SK-N-SH (cell line): ENCODE data around the gene TEX9. TPM values are rescaled to one million over a fixed set of nuclear protein-coding genes. Genes with fewer than 3 reads are reported as not detected.
A peak's percentile ranks its signal among the peaks of the same experiment; 100 is the strongest.

Experiments
- CTCF ChIA-PET: fragments of 300-600, 350-600 bp; formaldehyde crosslinking; extraction: SDS; loops from one replicate; lab custom pipeline; 2021; lab: Yijun Ruan, JAX
- POLR2A ChIA-PET: fragments of 350-600 bp; sonication (Branson Sonifier 250); formaldehyde crosslinking; extraction: SDS; loops from one replicate; lab custom pipeline; 2020; ENCODE audit warnings: antibody characterized with exemption, inconsistent platforms; lab: Yijun Ruan, JAX
- DNase-seq: peaks from one replicate; pipeline ENCODE4 v3.0.0; 2012
- H2AFZ ChIP-seq: fragments of 200-600 bp; sonication (generic); 2 replicates; pipeline ENCODE4 v1.8.1; 2016; ENCODE audit warnings: antibody characterized with exemption, mild to moderate bottlenecking, low read depth
- H3F3A ChIP-seq: fragments of 200-600 bp; sonication (generic); replicated peaks from 2 replicates; pipeline ENCODE3; 2016; ENCODE audit warnings: antibody characterized with exemption, mild to moderate bottlenecking; ENCODE audit not compliant: insufficient read depth
- H3K27ac ChIP-seq, 2 experiments: fragments of 200-500 bp in 1 of 2; fragments of 200-600 bp in 1 of 2; sonication (Bioruptor generic) in 1 of 2; sonication (generic), shearing (Covaris generic) in 1 of 2; 2 replicates each; pipeline versions ENCODE4 v1.5.1 to v1.6.1; 2014 to 2016; ENCODE audit warnings: low read depth in 2 of 2, inconsistent platforms in 1 of 2, low read length in 1 of 2, mild to moderate bottlenecking in 1 of 2, mixed read lengths in 1 of 2
- H3K27me3 ChIP-seq: fragments of 200-600 bp; sonication (generic), shearing (Covaris generic); 2 replicates; pipeline ENCODE4 v1.6.1; 2016; ENCODE audit warnings: mixed run types; ENCODE audit not compliant: insufficient read depth
- H3K36me3 ChIP-seq, 2 experiments: fragments of 200-500 bp in 1 of 2; fragments of 200-600 bp in 1 of 2; sonication (Bioruptor generic) in 1 of 2; sonication (generic) in 1 of 2; replicated peaks in 1 of 2; 2 replicates each; pipeline versions ENCODE3 to v1.5.1; 2014 to 2016; ENCODE audit warnings: low read length in 1 of 2, mild to moderate bottlenecking in 1 of 2; ENCODE audit not compliant: insufficient read depth in 2 of 2, control insufficient read depth in 1 of 2
- H3K4me1 ChIP-seq, 2 experiments: fragments of 200-500 bp in 1 of 2; fragments of 200-600 bp in 1 of 2; sonication (Bioruptor generic) in 1 of 2; sonication (generic), shearing (Covaris generic) in 1 of 2; 2 replicates each; pipeline versions ENCODE4 v1.5.1 to v1.6.1; 2014 to 2016; ENCODE audit warnings: low read depth in 1 of 2, low read length in 1 of 2, mixed run types in 1 of 2; ENCODE audit not compliant: insufficient read depth in 2 of 2, control insufficient read depth in 1 of 2
- H3K4me2 ChIP-seq: fragments of 200-600 bp; sonication (generic), shearing (Covaris generic); 2 replicates; pipeline ENCODE4 v1.6.1; 2017; ENCODE audit warnings: mixed run types
- H3K4me3 ChIP-seq, 2 experiments: fragments of 200-500 bp in 1 of 2; fragments of 200-600 bp in 1 of 2; sonication (Bioruptor generic) in 1 of 2; sonication (generic), shearing (Covaris generic) in 1 of 2; 2 replicates each; pipeline versions ENCODE4 v1.5.1 to v1.8.1; 2014 to 2016; ENCODE audit warnings: low read depth in 2 of 2, inconsistent platforms in 1 of 2, low read length in 1 of 2, mild to moderate bottlenecking in 1 of 2, mixed read lengths in 1 of 2, moderate library complexity in 1 of 2
- H3K79me2 ChIP-seq: fragments of 200-600 bp; sonication (generic); 2 replicates; pipeline ENCODE4 v1.8.1; 2017; ENCODE audit warnings: mild to moderate bottlenecking; ENCODE audit not compliant: insufficient read depth
- H3K9ac ChIP-seq: fragments of 200-600 bp; sonication (generic); 2 replicates; pipeline ENCODE4 v1.6.1; 2017; ENCODE audit warnings: mixed run types
- H3K9me2 ChIP-seq: fragments of 200-600 bp; sonication (generic); 2 replicates; pipeline ENCODE4 v1.6.1; 2017; ENCODE audit warnings: mixed run types
- H3K9me3 ChIP-seq: fragments of 200-600 bp; sonication (generic); 2 replicates; pipeline ENCODE4 v1.6.1; 2017; ENCODE audit warnings: mixed run types, mild to moderate bottlenecking, moderate library complexity
- H4K20me1 ChIP-seq: fragments of 200-600 bp; sonication (generic); 2 replicates; pipeline ENCODE4 v1.6.1; 2017; ENCODE audit warnings: mild to moderate bottlenecking, mixed run types; ENCODE audit not compliant: insufficient read depth
- CHD2 ChIP-seq: fragments of 150-350 bp; IDR thresholded peaks from 2 replicates; pipeline ENCODE4 v1.6.1; 2018; ENCODE audit warnings: low read length; ENCODE audit not compliant: partially characterized antibody
- CTCF ChIP-seq: fragments of 200-600 bp; sonication (generic); IDR thresholded peaks from 2 replicates; pipeline ENCODE4 v1.6.1; 2017; ENCODE audit warnings: antibody characterized with exemption, mild to moderate bottlenecking, moderate library complexity
- EP300 ChIP-seq, 2 experiments: IDR thresholded peaks; 2 replicates each; pipeline versions ENCODE4 v1.4.0 to v1.6.1; 2012; ENCODE audit warnings: borderline replicate concordance in 1 of 2, low read depth in 1 of 2, low read length in 1 of 2
- FOSL2 ChIP-seq: IDR thresholded peaks from 2 replicates; pipeline ENCODE4 v1.4.0; 2012; ENCODE audit warnings: low read depth, mild to moderate bottlenecking, moderate library complexity, borderline replicate concordance
- FOXJ3 ChIP-seq: sonication (generic); formaldehyde crosslinking; IDR thresholded peaks from 2 replicates; pipeline ENCODE4 v1.5.1; 2020; ENCODE audit warnings: mild to moderate bottlenecking, missing genetic modification reagents
- GABPA ChIP-seq: IDR thresholded peaks from 2 replicates; pipeline ENCODE4 v1.4.0; 2012; ENCODE audit warnings: low read depth, mild to moderate bottlenecking
- GATA2 ChIP-seq: sonication (generic); formaldehyde crosslinking; IDR thresholded peaks from 2 replicates; pipeline ENCODE4 v1.5.0; 2020; ENCODE audit warnings: mild to moderate bottlenecking, missing genetic modification reagents
- MAX ChIP-seq: IDR thresholded peaks from 2 replicates; pipeline ENCODE4 v1.4.0; 2012; ENCODE audit warnings: low read depth
- MEF2A ChIP-seq: IDR thresholded peaks from 2 replicates; pipeline ENCODE4 v1.4.0; 2012; ENCODE audit warnings: low read depth, borderline replicate concordance
- NRF1 ChIP-seq: IDR thresholded peaks from 2 replicates; pipeline ENCODE4 v1.6.1; 2012; ENCODE audit warnings: low read depth, mild to moderate bottlenecking, low read length
- RCOR1 ChIP-seq: fragments of 150-350 bp; IDR thresholded peaks from 2 replicates; pipeline ENCODE4 v1.6.1; 2017; ENCODE audit warnings: antibody characterized with exemption, low read length
- SIN3A ChIP-seq: IDR thresholded peaks from 2 replicates; pipeline ENCODE4 v1.6.1; 2012; ENCODE audit warnings: low read depth, mild to moderate bottlenecking, low read length, moderate library complexity, borderline replicate concordance
- TAF1 ChIP-seq: IDR thresholded peaks from 2 replicates; pipeline ENCODE4 v1.6.1; 2012; ENCODE audit warnings: low read depth, mild to moderate bottlenecking, low read length, moderate library complexity, borderline replicate concordance
- TEAD4 ChIP-seq: IDR thresholded peaks from 2 replicates; pipeline ENCODE4 v1.4.0; 2012; ENCODE audit warnings: mild to moderate bottlenecking, borderline replicate concordance; ENCODE audit not compliant: insufficient read depth
- USF1 ChIP-seq: IDR thresholded peaks from 2 replicates; pipeline ENCODE4 v1.4.0; 2012; ENCODE audit warnings: low read depth, borderline replicate concordance
- YY1 ChIP-seq: IDR thresholded peaks from 2 replicates; pipeline ENCODE4 v1.4.0; 2012; ENCODE audit warnings: low read depth, mild to moderate bottlenecking
- WGBS: methylation state at CpG from one replicate; pipeline ENCODE4 v1.1.6; 2017; ENCODE audit warnings: low lambda C conversion rate; 5-methylcytosine and 5-hydroxymethylcytosine counted together
- polyA plus RNA-seq, 3 experiments: library from polyadenylated mRNA; depleted of rRNA; stranded (reverse); fragments of >200 nt; gene quantifications; 2 replicates each; pipeline ENCODE4 v1.2.3, GENCODE V29; 2012

Gene TEX9
- polyA plus RNA-seq, 1 of the 3 experiments (the other 2 are of a cell fraction) = 1.9 TPM

- TF ChIP-seq CTCF = no peak
- TF ChIP-seq FOSL2 = no peak
- no peak for TF ChIP-seq USF1
- peak; percentile 43; the same call in 1 of the 2 replicates for TF ChIP-seq TAF1
- no peak for TF ChIP-seq GABPA
- peak; percentile 46; the same call in 1 of the 2 replicates for TF ChIP-seq NRF1
- TF ChIP-seq FOXJ3 = peak; percentile 69; the same call in 1 of the 2 replicates
- no peak for TF ChIP-seq RCOR1
- TF ChIP-seq CHD2 = peak; percentile 66
- no peak for TF ChIP-seq EP300 (IDR thresholded peaks at IDR 0.05; ENCODE audit: borderline replicate concordance in 1 of 2, low read depth in 1 of 2, low read length in 1 of 2)
Observed at GRCh38 chr15:56464893-56465520, 99.8 kb downstream of the TEX9 start, which contains the start of gene MNS1 (continued).

GRCh38 chr15:56467616-56468015, 102.4 kb downstream of the TEX9 start:
- CTCF ChIA-PET = interaction anchor here (4.1 kb wide), 1 partner anchor 24 kb away, joined by 17 read pairs; no protein-coding TSS in a partner anchor
- H3K27ac ChIP-seq = no peak overlapping the region
- no peaks in the 10 kb centered on the region for H3F3A ChIP-seq
- H3K4me3 ChIP-seq = no peak overlapping the region
- no peak overlapping the region for H3K4me2 ChIP-seq
- 44% methylated on average over 3 of the region's 3 CpGs for WGBS
- no peaks in the 10 kb centered on the region for H3K79me2 ChIP-seq
- H3K9me3 ChIP-seq = no peaks in the 10 kb centered on the region
- DNase-seq = no peak
- H3K27me3 ChIP-seq = no peaks in the 10 kb centered on the region
- no peaks in the 10 kb centered on the region for H3K36me3 ChIP-seq
- H3K9me2 ChIP-seq = no peaks in the 10 kb centered on the region
- POLR2A ChIA-PET = no interaction called here
- TF ChIP-seq SIN3A = no peak
- no peak for TF ChIP-seq GATA2 (CRISPR knock-in tag)
- no peak for TF ChIP-seq MEF2A
- TF ChIP-seq MAX = no peak
- no peak for TF ChIP-seq TEAD4
- no peak for TF ChIP-seq EP300 (IDR thresholded peaks at IDR 0.05; ENCODE audit: borderline replicate concordance in 1 of 2, low read depth in 1 of 2, low read length in 1 of 2)
- TF ChIP-seq FOXJ3 = no peak
- TF ChIP-seq RCOR1 = no peak
- TF ChIP-seq YY1 = no peak
- TF ChIP-seq CHD2 = no peak
- TF ChIP-seq, all 33 proteins: peak for 0
- Histone ChIP-seq H4K20me1 (no peaks in the 10 kb centered on the region), H3K4me1 (peaks cover 0 to 12% of the 10 kb centered on the region in 2 experiments; a peak in 2 of 4 replicates), H3K9ac (no peak overlapping the region), H2AFZ (no peak overlapping the region)
